Epithelial cell of esophagus (primary cell): ENCODE measurements around the gene KCNC3.

Experiments used
- DNase-seq: peaks from one replicate; pipeline ENCODE4 v3.0.0; 2010; ENCODE audit warnings: low read depth
- H3K4me3 ChIP-seq: 2 replicates; pipeline ENCODE4 v1.5.1; 2011; ENCODE audit warnings: mild to moderate bottlenecking, low read length, control low read depth
- CTCF ChIP-seq: IDR thresholded peaks from 2 replicates; pipeline ENCODE4 v1.5.1; 2011; ENCODE audit warnings: low read depth, mild to moderate bottlenecking, low read length, control low read depth, inconsistent platforms; ENCODE audit not compliant: insufficient read depth; ENCODE audit errors: missing control alignments

KCNC3 gene

GRCh38 chr19:50312967-50313811 is 16.0 kb downstream of the KCNC3 start:
- no peak for DNase-seq
- no peak for TF ChIP-seq CTCF
- no peak overlapping the region for H3K4me3 ChIP-seq

DNA sequence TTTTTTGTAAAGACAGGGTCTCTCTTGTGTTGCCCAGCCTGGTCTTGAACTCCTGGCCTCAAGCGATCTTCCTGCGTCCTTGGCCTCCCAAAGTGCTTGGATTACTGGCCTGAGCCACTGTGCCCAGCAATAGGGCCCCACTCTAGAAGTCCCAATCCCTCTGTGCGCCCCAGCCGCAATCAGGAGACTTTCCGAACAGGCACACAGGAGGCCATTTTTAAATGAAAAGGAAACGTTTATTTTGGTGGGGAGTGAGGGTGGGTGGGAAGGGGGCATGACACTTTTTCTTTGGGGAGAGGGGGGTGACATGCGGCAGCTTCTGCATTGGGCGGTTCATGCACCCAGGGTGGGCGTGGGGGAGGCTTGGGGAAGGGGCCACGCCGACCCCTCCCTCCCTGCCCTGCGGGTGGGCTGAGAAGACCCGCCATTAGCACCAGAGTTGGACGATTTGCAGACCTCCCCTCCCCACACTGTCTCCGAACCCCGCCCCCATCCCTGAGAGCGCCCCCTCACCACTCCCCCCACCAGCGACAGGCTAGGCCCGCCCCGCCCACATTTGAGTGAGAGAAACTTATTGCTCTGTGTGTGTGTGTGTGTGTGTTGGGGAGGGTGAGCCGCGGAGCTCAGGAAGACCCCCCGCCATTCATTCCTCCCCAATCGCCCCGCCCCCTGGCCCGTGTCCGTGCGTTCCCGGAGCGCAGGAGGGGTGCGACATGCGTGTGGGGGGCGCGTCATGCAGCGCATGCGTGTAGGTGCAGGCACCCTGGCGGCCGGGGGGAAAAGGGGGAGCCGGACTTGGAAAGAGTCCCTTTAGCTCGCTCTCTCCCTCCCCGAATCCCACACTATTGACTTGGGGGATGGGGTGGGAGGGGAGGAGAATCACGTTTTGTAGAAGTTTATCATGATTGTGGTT is 17.2 kb downstream of the KCNC3 start:
- no peak overlapping the region for H3K4me3 ChIP-seq
- no peak for DNase-seq
- no peak for TF ChIP-seq CTCF

DNA sequence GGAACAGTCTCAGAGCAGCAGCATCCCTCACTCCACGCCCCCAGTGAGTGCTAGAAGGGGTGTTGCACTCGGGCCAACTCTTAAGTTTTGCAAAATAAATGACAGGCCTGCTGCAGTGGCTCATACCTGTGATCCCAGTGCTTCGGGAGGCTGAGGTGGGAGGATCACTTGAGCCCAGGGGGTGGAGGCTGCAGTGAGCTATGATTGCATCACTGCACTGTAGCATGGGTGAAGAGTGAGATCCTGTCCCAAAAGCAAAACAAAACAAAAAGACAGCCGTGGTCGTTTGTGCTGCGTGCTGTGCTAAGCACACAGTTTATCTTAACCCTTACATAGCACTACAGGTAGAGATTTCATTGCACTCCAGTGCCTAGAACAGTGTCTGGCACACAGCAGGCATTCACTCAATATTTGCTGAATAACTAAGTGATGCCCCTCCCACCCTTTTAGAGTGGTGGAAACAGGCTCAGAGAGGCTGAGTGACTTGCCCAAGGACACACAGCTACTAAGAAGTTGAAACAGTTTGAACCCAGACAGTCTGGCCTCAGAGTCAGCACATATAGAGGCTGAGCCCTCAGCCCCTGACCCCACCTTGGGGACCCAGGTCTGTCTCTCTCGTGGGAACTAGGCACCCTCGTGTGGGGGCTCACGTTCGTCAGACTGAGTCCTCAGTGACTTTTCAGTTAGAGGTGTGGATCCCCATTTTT is 18.3 kb downstream of the KCNC3 start:
- no peak for DNase-seq
- no peak for TF ChIP-seq CTCF
- H3K4me3 ChIP-seq = no peak overlapping the region

DNA sequence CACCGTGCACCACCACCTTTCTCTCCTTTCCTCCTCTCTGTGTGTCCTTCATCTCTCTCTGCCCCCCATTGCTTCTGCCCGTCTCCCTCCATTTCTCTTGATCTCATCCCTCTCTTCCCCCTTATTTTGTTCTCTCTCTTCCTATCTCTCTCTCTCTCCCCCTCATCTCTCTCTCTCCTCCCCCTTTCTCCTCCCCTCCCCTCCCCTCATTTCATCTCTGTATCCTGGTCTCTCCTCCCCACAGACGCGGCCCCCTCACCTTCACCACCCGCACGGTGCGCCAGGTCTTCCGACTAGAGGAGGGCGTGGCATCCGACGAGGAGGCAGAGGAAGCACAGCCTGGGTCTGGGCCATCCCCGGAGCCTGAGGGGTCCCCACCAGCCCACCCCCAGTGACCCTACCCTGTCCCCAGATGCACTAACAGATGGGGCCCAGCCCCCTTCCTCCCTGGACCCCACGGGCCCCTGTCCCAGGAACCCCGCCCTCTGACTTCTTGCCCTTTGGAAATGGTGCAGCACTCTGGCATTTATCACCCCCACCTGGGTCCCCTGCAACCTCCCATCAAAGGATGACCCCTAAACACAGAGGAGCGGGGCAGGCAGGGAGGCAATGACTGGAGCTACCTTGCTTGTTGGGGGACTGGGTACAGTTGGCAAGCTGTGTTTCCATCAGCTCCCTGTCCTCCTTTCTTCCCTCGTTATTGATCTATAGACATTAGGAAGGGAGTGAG is 19.6 kb downstream of the KCNC3 start:
- TF ChIP-seq CTCF = no peak
- no peak for DNase-seq
- no peak overlapping the region for H3K4me3 ChIP-seq

- TF ChIP-seq CTCF = no peak
- no peak for DNase-seq
- no peak overlapping the region for H3K4me3 ChIP-seq
These were observed 20.2 kb downstream of the KCNC3 start for GRCh38 chr19:50308991-50309390.

- no peak for DNase-seq
- H3K4me3 ChIP-seq = no peak overlapping the region
- TF ChIP-seq CTCF = no peak
These were observed 25.6 kb downstream of the KCNC3 start for GRCh38 chr19:50303558-50303957.
